Measurements from ENCODE around the gene ANKRD31. TPM values are rescaled to one million over a fixed set of nuclear protein-coding genes. Genes with fewer than 3 reads are reported as not detected.
"Not testable (repeated sequence)": the region's sequence is repeated elsewhere in the genome, so short reads cannot be mapped to it uniquely, and the experiment has no call there.

Gene ANKRD31, protein sequence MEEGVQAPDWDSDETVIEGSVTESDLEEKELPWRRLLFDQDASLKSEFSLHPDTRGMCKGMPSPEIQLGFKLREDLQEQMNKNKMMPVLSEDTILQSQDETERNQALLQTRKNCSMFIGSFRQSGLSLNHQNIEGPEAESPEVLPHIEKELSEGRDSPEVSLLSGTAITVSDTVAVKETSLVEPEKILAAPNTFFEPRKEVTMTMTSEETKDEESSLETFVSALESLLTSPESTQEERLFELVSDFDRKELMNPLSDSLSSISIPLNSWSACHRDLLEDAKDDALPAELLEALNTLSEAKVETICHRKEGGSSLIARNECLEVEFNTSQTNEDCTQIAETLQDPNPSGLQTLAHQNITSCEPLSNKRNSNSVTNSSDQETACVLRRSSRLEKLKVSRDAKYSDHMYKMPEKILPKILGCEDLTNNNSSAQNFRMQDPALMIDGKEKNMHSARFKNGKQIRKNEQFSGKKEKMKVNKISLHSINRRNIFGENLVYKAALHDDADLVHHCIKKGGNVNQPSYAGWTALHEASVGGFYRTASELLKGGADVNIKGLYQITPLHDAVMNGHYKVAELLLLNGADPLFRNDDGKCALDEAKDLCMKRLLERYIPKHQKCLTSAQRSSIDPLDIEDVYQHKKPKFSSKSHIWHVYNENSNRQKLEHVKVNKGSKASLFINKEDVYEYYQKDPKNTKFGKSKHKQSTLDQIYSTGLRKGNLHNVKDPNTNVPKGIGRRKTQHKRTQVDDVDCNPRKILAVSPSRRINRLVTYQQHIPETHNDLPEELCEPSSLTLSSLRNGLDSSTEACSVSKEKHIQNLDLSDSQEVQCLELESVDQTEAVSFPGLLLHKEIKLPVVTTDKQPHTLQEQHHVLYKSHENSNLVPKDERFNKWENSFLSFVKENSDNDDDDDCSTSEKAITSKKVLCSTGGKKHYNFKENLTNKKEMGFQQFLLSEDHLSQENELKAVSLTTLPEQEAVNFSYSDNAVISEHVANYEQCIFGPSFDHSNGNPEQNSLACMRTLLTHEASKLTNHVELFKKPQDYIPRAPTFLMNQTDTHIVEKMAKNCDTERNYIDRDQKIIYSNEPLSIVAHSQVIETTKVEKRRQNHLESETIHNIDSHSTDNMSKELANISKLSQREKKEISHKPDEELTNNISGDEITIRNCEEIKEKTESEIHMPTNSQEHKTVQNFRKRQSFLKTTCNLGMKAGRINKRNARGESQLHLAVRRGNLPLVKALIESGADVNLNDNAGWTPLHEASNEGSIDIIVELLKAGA (N-terminal part only)
- total RNA-seq = not detected

DNA sequence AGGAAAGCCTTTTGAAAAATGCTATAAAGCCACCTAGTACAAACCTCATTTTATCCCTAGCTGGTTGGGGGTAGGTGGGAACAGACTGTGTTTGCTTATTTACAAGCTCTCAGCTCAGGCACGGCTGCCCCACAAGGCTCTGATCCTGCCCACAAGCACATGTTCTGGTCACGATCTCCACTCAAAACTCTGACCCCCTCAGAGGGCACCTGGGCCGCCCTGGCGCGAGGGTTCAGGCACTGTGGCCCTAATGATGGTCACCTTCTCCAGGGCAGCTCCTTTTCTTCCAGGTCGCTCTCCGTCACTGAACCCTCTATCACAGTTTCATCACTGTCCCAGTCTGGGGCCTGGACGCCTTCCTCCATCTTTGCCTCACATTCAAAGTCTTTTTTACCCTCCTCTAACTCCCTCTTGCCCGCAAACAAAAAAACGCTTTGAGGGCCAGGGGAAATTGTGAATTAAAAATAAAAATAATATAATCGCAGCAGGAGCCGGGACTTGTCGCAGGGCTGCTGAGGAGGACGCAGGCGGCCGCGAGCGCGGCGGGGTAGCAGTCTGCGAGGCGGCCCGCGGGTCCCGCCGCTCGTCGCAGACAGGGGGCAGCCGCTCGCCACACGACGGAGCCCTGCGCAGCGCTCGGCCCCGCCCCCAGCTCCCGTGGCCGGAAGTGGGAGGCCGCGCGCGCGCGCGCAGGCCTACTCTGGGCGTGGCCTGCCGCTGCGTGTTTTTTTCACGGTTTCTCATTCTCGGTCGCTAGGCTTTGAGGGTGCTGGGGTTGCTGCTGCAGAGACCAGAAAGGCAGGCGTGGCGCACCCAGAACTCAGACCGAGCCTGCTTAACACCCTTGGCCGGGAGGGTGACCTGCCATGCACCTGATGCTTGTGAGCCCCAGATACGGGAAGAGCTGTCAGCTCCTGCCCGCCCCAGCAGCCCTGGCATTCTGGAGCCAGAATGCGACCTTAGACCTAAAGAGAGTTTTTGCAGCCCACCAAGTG, at the start of gene ANKRD31:
Gene ANKRD31 (minus strand): TSS at position 557 of the 995 bp plus-strand sequence. CDS start 192 bp downstream, at position 365.
- ATAC-seq = peak; percentile 100
- peak; percentile 87 for DNase-seq (ENCODE audit: low spot score)

DNA sequence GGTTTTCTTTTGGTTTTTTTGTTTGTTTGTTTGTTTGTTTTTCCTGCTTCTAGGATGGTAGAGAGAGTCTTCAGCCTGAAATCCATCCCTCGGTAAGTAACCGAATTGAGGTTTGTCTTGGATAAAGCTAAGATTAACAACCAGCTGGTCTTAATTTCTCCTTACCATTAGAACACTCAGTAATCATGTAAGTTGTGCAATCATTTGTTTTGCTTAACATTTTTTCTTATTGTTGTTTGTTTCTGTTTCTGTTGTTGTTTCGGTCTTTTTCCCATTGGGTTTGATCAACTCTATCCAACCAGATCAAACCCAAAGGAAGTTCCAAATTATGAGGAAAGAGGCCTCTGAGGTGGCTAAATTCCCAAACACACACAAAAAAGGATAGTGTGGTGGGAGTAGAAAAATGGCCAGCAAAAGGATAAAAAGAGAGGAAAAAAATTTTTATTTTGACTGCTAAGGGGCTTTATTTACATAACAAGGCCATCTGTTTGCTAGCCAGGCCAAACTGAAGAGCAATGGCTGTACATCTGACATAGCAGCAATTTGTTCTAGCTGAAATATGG, 49.6 kb upstream of the ANKRD31 start:
- DNase-seq (ENCODE audit: low spot score) (no peak), ATAC-seq (no peak)

DNA sequence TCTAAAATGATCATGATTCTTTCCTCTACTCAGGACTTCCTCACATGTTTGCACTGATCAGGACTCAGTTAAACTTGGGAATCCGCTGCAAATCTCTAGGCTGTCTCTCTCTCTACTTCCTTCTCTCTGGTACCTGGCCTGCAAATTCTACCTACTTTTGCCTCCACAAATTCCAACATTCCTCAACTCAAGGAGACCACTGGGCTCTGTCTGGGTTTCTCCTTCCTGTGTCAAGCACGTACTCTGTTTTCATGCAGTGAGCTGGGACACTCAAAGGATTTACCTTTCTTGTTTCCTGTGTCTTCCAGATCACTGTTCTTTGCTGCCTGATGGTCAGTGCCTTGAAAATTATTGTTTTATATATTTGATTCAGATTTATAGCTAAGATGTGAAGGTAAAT, 45.9 kb upstream of the ANKRD31 start:
- ATAC-seq = no peak

DNA sequence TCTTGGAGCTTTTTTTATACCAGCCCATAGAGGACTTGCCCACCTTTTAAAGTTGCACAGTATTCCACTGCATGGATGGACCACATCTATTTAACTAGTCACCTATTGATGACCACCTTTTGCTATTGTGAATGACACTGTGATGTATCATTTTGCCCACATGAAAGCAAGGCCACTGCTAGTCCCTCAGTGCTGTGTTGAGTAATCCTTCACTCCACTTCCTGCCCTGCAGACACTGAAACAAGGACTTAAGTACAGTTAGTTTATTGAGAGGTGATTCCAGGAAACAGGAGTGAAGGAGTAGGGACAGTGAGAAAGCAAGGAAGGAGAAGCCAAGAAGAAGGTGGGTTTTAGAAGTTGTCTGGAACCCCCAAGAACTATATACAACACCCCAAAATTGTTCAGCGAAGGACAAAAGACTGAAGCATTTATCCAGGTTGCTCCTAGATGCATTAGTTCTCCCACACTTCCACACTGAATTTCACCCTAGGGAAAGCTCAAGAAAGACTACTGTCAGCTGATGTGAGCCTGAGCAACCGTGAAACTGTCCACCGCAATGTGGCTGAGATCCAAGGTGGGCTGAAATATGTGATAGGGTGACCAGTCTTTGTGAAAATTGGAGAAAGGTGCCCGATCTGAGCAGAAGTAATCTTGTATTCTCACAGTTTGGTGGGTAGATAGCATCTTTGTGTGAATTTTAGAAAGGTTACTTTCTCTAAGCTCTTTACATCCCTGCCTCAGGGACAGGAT, 45.2 kb upstream of the ANKRD31 start:
- ATAC-seq (no peak), DNase-seq (ENCODE audit: low spot score) (no peak)

More for the DNA sequence above, 45.9 kb upstream of the ANKRD31 start:
- no peak for DNase-seq (ENCODE audit: low spot score)

DNA sequence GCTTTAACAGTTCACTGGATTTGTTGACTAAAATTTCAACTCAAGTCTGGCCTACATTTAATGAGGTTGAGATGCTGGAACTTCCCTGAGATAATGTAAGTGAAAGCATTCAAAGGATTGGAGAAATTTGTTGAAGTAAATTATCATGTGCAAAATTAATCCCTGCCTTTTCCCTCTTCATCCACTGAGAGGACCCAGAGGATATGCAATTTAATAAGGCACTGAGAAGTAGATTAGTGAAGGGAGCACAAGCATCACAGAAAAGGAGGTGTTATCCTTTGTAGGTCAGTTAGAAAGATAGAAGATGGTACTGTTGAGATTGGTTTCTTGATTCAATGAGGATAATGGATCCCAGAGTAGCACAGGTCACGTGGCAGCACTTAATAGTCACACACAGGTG, 42.6 kb upstream of the ANKRD31 start:
- ATAC-seq = no peak
- DNase-seq (ENCODE audit: low spot score) = no peak

DNA sequence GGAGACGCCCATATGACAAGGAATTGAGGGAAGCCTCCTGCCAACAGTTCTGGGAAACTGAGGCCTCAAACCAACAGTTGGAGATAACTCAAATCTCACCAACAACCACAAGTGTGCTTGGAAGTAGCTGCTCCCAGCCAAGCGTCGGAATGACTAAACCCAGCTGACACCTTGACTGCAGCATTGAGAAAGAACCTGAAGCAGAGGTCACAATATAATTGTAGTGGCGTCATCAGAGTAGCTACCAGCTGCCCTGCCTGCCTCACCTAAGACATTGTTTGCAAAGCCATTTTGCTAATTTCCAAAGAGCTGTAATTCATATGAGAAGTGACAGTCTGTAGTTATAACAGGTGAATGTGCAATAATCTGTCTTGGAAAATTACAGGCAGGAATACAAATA, 40.8 kb upstream of the ANKRD31 start:
- ATAC-seq = no peak
- no peak for DNase-seq (ENCODE audit: low spot score)

DNA sequence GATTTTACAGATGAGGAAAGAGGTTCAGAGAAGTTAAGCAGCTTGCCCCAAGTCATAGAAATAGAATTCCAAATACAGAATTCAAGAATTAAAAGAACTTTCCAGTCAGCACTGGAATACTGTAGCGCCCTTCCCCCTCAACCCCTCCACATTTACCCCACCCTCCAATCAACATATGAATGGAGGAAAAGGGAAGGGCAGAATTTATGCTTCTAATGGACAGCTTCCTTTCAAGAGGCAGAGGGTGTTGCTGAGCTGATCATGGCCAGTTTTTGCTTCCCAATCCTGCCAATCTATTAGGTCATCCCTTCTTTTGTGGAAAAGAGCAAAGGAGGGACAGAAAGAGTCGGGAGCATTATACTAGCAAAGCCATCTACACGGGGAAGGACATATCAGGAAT, 39.1 kb upstream of the ANKRD31 start:
- ATAC-seq = no peak
- no peak for DNase-seq (ENCODE audit: low spot score)

DNA sequence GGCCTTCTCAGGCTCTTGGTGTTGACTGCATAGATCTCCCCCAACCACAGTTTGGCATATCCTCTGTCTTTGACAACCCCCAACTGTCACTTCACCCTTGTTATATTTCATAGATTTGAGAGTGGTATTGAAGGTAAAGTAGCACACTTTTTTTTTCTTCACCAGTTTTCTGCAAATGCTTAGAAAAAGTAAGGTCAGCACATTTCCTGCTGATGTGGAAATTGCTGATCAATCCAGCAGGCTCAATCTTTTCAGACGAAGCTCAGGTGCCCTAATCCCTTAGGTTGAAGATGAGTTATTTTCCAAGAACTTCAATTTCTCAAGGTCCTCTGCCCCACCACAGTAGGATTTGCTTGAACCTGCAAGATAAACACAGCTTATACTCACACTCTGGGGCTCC, 38.5 kb upstream of the ANKRD31 start:
- DNase-seq (ENCODE audit: low spot score) = no peak
- no peak for ATAC-seq

DNA sequence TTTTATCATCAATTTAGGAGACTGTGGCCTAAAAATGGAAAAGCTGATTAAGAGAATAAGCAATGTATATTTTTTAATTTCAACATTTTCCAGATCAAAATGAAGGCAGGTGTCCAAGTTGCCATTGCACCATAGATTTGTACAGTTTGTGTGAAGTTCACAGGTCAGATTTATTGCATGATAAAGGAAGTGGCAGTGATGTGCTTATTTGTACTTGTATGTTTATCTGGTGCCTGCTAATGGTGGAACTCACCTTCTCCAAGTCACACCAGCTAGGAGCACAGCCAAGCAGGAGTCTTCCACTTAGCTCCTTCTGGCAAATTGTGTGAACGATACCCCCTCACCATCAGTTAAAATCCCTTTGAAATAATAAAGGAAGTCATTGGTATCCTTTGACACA, 37.8 kb upstream of the ANKRD31 start:
- DNase-seq (ENCODE audit: low spot score) (no peak), ATAC-seq (peak; percentile 39)

DNA sequence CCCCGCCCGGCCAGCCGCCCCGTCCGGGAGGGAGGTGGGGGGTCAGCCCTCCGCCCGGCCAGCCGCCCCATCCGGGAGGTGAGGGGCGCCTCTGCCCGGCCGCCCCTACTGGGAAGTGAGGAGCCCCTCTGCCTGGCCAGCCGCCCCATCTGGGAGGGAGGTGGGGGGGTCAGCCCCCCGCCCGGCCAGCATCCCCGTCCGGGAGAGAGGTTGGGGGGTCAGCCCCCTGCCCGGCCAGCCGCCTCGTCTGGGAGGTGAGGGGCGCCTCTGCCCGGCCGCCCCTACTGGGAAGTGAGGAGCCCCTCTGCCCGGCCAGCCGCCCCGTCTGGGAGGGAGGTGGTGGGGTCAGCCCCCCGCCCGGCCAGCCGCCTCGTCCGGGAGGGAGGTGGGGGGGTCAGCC, 33.9 kb upstream of the ANKRD31 start:
- DNase-seq (ENCODE audit: low spot score); ATAC-seq: not testable (repeated sequence)

DNA sequence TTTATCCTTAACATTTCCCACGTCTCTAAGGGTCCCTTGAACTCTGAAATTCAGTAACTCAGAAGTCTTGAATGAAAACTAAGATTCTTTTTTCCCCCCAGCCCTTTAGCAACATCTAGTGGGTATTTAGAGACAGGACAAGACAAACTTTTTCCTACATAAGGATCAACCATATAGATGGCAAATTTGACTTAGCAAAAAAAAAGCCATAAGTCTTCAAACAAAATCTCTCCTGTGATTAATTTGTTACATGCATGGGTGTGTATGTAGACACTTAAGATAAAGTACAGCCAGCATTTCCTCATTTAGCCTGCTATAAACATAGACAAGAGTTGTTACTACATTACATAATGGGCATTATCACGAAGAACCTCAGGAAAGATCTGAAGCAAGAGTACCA, 29.1 kb upstream of the ANKRD31 start:
- DNase-seq (ENCODE audit: low spot score) = no peak
- peak; percentile 57 for ATAC-seq

DNA sequence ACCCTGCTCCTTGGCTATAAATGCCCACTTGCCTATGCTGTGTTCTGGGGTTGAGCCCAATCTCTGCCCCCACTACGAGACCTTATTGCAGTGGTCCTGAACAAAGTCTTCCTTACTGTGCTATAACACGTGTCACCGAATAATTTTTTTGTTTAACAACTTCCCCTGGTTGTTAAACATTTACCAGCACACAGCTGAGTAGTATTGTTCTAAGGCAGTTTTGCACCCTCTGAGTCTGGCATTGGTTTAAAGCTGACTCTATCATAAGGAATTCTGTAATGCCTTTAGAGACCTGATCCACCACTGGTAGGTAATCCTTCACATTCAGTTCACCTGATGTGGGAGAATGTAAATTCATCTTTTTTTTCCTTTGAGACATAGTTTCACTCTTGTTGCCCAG, 25.6 kb upstream of the ANKRD31 start:
- DNase-seq (ENCODE audit: low spot score) (no peak), ATAC-seq (no peak)

DNA sequence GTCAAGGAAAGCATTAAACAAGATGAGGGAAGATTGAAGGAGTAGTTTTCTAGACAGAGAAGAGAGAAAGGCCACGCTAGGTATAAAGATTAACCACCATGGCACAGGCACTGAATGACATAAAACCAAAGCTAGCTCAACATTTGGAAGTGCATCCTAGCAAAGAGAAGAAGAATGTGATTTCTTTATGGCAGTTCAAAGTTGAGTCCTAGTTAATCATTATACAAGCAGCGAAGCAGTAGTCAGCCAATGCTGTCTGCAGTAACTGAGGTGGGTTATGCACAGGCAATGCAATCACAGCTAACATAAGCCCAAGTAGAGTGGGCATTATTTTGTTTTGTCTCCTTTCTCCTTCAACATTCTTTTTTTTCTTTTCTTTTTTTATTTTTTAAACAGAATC, 24.0 kb upstream of the ANKRD31 start:
- peak; percentile 61 for ATAC-seq
- DNase-seq (ENCODE audit: low spot score) = no peak

DNA sequence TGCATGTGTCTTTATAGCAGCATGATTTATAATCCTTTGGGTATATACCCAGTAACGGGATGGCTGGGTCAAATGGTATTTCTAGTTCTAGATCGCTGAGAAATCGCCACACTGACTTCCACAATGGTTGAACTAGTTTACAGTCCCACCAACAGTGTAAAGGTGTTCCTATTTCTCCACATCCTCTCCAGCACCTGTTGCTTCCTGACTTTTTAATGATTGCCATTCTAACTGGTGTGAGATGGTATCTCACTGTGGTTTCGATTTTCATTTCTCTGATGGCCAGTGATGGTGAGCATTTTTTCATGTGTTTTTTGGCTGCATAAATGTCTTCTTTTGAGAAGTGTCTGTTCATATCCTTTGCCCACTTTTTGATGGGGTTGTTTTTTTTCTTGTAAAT, 13.8 kb upstream of the ANKRD31 start:
- not testable (repeated sequence) for DNase-seq (ENCODE audit: low spot score); ATAC-seq

DNA sequence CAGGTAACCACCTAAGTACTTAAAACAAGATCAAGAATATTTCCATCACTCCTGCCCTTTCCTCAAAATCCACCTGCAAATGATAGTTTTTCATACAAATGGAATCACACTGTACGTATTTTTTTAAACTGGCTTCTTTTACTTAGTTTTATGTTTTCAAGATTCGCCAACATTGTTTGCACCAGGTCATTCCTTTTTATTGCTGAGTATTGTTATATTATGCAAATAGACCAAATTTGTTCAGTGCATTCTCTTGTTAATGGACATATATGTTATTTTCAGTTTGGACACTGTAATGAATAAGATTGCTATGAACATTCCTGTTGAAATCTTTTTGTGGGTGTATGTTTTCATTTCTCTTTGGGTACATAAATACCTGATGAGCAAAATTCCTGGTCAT, 8.3 kb upstream of the ANKRD31 start:
- ATAC-seq = no peak
- DNase-seq (ENCODE audit: low spot score) = no peak

DNA sequence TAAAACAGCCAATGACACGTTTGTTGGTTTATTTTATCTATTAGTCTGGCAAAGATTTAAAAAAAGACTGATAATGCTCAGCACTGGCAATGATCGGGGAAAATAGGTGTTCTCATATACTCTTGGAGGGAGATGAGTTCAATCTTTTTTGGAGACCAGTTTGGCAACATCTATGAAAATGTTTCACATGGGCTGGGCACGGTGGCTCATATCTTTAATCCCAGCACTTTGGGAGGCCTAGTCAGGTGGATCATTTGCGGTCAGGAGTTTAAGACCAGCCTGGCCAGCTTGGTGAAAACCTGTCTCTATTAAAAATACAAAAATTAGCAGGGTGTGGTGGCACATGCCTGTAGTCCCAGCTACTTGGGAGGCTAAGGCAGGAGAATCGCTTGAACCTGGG, 6.8 kb upstream of the ANKRD31 start:
- ATAC-seq (no peak), DNase-seq (ENCODE audit: low spot score) (no peak)

DNA sequence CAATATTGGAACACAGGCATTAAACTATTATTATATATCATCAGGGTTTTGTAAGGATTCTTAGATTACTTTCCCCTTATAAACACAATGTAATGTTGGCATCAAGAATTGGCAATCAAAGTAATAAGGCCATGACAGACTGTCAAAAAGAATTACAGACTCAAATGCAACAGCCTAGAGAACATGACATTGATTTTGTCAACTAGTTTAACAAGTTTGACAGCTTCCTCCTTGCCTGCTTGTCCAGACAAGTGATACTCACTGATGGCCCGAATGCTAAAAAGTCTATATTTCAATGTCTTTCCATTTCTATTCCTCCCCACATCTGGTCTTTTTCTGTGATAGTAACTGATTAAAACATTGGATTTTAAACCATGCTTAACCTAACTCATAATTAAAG, 6.4 kb upstream of the ANKRD31 start:
- ATAC-seq (no peak), DNase-seq (ENCODE audit: low spot score) (no peak)

DNA sequence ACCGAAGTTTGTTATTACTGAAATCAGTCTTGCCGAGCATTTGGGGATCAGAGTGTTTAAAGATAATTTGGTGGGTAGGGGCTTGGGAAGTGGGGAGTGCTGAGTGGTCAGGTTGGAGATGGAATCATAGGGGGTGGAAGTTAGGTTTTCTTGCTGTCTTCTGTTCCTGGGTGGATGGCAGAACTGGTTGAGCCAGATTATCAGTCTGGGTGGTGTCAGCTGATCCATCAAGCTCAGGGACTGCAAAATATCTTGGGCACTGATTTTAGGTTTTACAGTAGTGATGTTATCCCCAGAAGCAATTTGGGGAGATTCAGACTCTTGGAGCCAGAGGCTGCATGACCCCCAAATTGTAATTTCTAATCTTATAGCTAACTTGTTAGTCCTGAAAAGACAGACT, 5.4 kb upstream of the ANKRD31 start:
- no peak for ATAC-seq
- DNase-seq (ENCODE audit: low spot score) = no peak

DNA sequence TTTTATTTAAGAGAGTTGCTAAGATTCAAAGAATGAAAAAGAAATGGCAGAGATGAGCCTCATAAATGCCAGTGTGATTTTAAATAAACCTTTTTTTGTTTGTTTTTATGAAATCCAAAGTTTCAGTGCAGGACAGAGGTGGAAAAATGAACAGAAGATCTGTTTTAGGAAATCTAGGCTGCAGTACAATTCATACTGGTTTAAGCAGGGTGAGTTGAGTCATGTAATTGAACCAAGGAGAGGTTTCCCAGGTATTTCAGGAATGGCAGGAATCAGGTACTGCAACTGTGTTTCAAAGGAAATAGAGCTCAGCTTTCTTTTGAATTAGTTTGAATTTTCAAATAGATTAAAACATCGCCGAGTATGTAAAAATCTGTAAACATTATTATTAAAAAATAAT, 3.0 kb upstream of the ANKRD31 start:
- ATAC-seq (no peak), DNase-seq (ENCODE audit: low spot score) (no peak)

All from left lobe of liver (tissue), 2 donors.